ENCODE data around the gene ELP1. TPM values are rescaled to one million over a fixed set of nuclear protein-coding genes. Genes with fewer than 3 reads are reported as not detected.

The ELP1 gene
- total RNA-seq, 1 experiment from 2014 or later, result 49.3 TPM

DNA sequence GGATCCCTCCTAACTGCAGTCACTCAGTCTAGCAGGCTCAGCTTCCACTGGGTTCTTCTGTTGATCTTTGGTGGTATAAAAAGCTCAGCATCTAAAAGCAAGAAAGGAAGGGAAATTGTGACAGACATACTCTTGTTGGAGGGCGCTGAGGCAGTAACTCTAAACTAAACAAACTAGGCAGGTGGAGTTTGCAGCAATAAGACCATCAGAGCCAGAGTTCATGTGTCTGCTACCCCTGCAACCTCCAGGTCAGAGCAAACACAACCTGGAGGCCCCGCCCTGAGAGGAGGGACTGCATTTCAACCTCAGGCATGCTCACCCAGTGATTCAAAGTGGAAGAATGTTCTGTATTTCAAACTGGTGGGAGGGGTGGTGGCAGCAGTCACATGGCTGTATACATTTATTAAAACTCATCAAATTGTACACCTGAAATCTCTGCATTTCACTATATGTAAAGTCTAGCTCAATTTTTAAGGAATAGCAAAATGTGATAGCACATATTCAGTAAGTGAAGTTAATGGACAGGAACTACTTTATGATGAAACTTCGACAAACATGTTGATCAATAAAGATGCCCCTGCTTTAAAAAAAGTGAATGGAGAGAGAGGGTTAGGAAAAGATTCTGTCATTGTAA is 64.7 kb downstream of the ELP1 start:
- Histone ChIP-seq H3K36me3 (peaks cover 24% of the 10 kb centered on the region), H3K4me3 (no peak overlapping the region), H3K27me3 (no peaks in the 10 kb centered on the region), H3K9me3 (no peaks in the 10 kb centered on the region)
- DNase-seq, result no peak

DNA sequence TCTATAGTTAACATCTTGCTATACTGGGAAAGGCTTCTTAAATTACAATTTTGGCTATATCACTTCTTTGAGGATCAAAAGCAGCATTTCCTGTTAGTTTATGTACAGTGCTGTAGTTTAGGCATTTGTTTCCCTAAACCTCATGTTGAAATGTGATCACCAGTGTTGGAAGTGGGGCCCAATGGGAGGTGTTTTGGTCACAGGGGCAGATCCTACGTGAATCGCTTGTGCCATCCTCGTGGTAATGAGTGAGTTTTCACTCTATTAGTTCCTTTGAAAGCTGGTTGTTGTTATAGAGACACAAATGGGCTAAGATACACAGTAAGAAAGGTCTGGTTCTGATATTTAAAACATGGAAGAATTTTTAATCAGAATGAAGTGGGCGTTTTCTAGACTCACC is 66.1 kb downstream of the ELP1 start:
- Histone ChIP-seq H3K27me3 (no peaks in the 10 kb centered on the region), H3K9me3 (no peaks in the 10 kb centered on the region), H3K4me3 (no peak overlapping the region), H3K36me3 (peaks cover 18% of the 10 kb centered on the region)
- DNase-seq, result no peak

DNA sequence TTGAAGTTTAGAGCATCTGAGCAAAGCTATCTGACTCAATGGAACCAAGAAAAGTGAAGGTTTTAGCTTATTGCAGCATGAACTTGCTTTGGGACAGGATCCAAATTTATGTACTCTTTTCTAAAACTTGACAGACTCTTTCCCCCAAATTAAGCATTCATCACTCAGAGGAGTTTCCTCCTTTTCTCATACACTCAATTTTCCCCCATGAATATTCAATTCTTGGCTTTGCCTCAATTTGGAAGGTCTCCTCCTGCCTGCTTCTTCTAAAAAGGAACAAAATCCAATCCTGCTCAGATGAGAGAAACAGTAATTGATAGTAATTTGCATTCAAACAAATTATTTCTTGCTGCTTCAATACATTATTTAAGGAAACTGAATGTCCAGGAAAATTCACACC is 66.8 kb downstream of the ELP1 start:
- DNase-seq, result no peak
- H3K9me3 ChIP-seq, result no peaks in the 10 kb centered on the region
- no peak overlapping the region for H3K4me3 ChIP-seq
- peaks cover 15% of the 10 kb centered on the region for H3K36me3 ChIP-seq
- H3K27me3 ChIP-seq, result no peaks in the 10 kb centered on the region

DNA sequence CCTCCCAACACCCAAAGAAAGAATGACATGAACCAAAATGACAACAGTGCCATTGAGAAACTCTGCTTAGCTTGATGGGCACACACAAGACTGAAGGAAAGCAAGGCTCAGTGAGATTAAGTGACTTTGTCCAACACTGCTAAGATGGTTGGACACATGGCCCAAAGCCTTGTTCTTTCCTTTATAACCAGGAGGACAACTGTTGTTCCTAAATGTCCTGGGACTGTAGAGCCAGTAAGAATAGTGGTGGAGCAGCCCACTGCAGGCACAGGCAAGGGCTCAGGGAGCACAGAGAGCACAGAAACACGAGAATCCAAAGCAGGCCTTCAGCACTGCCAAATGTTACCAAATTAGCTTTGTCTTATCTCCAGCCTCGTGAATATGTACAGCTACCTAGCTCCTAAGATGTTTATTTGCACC is 67.9 kb downstream of the ELP1 start:
- Histone ChIP-seq H3K27me3 (no peaks in the 10 kb centered on the region), H3K9me3 (no peaks in the 10 kb centered on the region), H3K4me3 (no peak overlapping the region), H3K36me3 (peaks cover 4% of the 10 kb centered on the region)
- no peak for DNase-seq

DNA sequence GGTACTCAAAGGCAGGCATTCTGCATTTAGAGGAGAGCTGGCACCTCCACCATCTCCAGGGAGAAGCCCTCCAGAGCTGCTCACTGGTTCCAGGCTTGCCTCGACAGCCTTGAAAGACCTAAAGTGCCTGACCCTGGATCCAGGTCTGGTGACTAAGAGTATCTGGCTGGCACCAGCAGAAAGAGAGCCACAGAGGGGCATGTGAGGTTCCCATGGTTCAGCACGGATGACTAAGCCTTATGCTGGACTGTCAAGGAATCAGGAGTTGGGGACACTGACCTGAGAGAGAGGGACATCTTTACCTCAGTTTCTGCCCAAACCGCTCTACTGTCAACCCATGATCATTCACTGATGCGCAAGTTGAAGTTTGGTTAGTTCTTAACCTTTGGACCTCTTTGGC is 68.9 kb downstream of the ELP1 start:
- H3K9me3 ChIP-seq, result no peaks in the 10 kb centered on the region
- peak; percentile 9 for DNase-seq
- H3K27me3 ChIP-seq, result no peaks in the 10 kb centered on the region
- no peaks in the 10 kb centered on the region for H3K36me3 ChIP-seq
- H3K4me3 ChIP-seq, result no peak overlapping the region

DNA sequence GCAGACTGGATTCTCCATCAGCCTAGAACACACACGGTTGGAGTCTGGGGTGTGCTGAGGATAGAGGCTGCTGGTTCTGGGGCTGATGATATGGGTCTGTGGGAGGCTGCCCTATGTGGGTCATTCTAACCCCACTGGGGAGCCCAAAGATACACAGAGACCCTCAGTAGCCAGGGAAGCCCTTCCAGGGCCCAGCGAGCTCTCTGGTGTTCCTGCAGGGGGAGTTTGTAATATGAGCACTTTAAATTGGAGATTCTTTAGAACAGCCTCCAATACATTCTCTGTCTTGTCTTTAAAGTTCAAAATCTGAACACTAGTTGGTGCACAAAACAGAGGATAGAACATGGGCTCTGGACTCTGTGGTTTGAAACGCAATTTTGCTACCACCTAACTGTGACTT is 69.5 kb downstream of the ELP1 start:
- H3K27me3 ChIP-seq, result no peaks in the 10 kb centered on the region
- no peaks in the 10 kb centered on the region for H3K36me3 ChIP-seq
- DNase-seq, result no peak
- no peaks in the 10 kb centered on the region for H3K9me3 ChIP-seq
- no peak overlapping the region for H3K4me3 ChIP-seq

DNA sequence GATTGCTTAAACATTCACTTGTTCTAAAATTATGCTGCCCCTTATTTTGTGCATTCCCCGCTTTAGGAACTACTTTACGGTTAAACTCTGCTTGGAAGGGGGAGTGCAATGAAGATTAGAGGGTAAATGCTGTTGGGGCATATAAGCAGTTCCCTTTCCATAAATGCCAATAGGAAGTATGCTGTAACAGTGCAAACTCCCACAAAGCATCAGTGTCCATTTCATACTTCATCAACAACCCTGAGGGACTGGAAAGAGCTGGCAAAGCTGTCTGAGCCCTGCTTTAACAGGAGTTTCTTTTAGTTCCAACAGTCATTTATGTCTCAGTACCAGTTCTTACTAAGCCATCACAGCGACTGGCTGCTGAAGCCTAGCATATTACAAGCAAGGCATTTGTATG is 70.0 kb downstream of the ELP1 start:
- no peak overlapping the region for H3K4me3 ChIP-seq
- no peaks in the 10 kb centered on the region for H3K27me3 ChIP-seq
- H3K36me3 ChIP-seq, result no peaks in the 10 kb centered on the region
- no peak for DNase-seq
- H3K9me3 ChIP-seq, result no peaks in the 10 kb centered on the region

DNA sequence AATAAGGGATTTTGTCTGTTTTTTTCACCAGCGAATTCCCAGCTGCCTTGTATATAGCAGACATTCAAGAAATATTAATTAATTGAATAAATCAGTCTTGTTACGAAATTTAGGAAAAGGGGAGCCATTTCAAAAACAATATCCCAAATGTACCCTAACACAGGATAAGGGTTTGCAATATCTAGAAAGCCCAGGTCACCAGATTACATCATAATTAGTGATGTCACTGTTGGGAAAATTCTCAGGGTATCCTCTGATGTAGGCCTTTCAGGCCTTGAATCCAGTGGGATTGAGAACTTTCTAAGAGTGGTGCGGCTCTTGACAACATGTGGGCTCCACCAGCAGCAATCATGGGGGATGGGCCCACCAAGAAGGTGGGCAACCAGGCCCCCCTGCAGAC is 71.9 kb downstream of the ELP1 start, which contains the start of gene ACTL7A:
ACTL7A (plus strand) TSS at position 270 of the 400 bp plus-strand sequence; CDS start at position 327, 57 bp downstream.
- Histone ChIP-seq H3K36me3 (no peaks in the 10 kb centered on the region), H3K9me3 (no peaks in the 10 kb centered on the region), H3K4me3 (no peak within 1 kb of the TSS), H3K27me3 (no peaks in the 10 kb centered on the region)
- no peak for DNase-seq

DNA sequence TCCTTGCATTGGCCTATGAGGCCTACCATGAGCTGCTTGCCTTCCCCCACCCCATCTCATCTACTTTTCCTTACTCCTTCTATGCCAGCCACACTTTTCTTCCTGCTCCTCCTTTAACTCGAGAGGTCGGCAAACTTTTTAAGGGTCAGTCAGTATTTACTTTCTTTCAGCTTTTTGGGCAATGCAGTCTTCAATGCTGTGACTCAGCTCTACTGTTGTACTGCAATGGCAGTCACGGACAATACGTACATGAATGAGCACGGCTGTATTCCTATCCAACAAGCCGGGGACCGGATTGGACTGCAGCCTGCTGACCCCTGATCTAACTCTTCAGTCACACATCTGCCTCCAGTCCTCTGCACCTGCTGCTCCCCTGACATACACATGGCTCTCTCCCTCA is 72.5 kb downstream of the ELP1 start:
- Histone ChIP-seq H3K27me3 (no peaks in the 10 kb centered on the region), H3K4me3 (no peak overlapping the region), H3K9me3 (no peaks in the 10 kb centered on the region), H3K36me3 (no peaks in the 10 kb centered on the region)
- no peak for DNase-seq

DNA sequence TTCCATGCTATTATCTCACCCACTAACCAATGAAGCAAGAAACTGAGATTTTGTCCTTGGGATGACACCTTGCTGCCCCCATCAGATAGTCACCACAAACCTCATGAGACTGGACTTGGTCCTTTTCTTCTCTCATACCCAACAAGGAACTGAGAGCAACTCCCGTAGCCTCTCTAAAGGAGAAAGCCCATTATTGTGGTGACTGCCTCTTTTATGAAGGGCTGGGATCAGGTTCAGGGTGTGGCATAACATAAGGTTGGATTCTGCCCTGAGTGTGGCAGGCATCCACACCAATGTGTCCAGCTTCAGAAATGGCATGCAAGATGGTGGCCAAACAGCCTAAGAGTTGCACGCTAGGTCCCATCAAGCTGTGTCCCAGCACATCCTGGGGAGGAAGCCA is 73.2 kb downstream of the ELP1 start:
- no peak for DNase-seq
- no peaks in the 10 kb centered on the region for H3K9me3 ChIP-seq
- H3K36me3 ChIP-seq, result no peaks in the 10 kb centered on the region
- no peak overlapping the region for H3K4me3 ChIP-seq
- no peaks in the 10 kb centered on the region for H3K27me3 ChIP-seq

DNA sequence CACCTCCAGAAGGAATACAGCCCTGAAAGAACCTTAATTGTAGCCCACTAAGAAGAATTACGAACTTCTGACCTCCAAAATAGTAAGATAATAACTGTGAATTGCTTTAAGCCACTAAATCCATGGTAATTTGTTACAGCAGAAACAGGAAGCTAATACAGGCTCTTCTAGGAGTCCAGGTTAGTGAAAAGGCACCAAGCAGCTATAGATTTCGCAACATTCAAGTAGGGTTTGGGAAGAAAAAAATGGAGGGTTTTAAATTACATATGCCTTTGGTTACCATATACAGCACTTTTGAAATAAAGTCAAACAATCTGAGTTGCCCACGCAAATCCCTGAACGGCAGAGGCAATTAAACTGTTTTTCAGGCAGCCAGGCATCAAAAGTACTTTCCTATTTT is 73.6 kb downstream of the ELP1 start:
- no peak for DNase-seq
- Histone ChIP-seq H3K9me3 (no peaks in the 10 kb centered on the region), H3K36me3 (no peaks in the 10 kb centered on the region), H3K4me3 (no peak overlapping the region), H3K27me3 (no peaks in the 10 kb centered on the region)

DNA sequence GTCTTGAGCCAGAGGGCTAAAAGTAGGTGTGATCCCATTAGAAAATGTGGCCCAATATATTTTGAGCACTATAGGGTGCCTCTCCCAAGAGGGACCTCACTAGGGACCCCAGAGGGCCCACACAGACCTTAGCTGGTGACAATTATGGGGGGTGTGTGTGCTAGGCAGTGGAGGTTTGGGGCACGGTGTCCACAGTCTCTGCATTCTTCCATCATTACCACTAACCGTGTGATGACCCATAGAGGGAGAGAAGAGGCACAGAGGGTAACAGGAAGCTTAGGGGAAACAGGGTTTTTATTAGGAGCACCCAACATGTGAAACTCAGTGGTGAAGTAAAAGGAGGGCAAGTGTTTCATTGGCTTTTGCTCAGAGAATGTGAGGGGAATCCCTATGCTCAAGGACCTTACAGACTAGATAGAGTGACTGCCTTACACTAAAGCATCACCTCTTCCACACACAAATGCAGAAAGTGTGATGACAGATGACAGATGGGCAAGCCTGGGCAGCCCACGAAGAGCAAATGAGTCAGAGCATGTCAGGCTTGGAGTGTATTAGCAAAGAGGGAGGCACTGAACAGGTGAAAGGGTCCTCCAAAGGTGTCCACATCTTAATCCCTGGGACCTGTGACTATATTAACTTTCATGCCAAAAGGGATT is 74.3 kb downstream of the ELP1 start:
- no peaks in the 10 kb centered on the region for H3K9me3 ChIP-seq

DNA sequence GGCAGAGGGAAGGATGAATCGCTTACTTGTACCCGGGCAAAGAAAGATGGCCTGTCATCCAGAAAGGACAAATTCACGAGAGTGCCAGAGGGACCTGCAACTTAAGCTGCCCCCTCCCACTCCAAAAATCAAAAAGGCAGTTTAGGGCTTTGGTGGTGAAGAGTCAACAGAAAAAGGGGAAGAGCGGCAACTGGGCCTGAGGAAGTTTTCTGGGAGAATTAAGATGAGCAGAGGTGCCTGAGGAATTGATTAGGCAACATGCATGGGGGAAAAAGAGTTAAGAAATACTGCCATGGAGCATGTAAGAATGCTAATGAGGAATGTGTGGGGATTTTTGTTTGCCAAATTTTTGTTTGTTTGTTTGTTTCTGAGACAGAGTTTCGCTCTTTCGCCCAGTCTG is 76.4 kb downstream of the ELP1 start:
- H3K27me3 ChIP-seq, result no peaks in the 10 kb centered on the region
- no peak for DNase-seq
- no peaks in the 10 kb centered on the region for H3K36me3 ChIP-seq
- no peaks in the 10 kb centered on the region for H3K9me3 ChIP-seq
- H3K4me3 ChIP-seq, result no peak overlapping the region

More for the DNA sequence above, 74.3 kb downstream of the ELP1 start:
- Histone ChIP-seq H3K4me3 (no peak overlapping the region), H3K27me3 (no peaks in the 10 kb centered on the region), H3K36me3 (no peaks in the 10 kb centered on the region)
- DNase-seq, result no peak

DNA sequence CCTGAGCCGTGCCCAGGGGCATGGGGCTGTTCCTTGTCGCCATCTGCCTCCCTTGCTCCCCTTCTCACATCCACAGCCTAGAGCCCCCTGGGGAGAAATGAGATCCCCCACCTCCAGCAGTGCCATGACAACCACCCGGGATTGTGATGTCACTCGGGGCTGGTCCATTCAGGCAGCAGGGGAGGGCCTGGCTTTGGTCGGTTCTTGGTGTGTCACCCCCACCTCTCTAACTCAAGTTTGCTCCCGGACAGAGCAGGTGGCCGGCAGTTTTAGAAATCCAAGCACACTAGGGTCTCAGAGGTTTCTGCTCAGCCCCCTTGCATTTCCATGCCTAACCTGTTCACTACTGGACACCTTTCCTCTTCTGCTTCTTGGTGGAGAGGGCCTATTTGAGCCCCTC is 78.0 kb downstream of the ELP1 start, which contains the start of gene ACTL7B:
ACTL7B (minus strand) TSS at position 99 of the 400 bp plus-strand sequence; CDS start at position 43, 56 bp downstream.
- Histone ChIP-seq H3K36me3 (no peaks in the 10 kb centered on the region), H3K9me3 (no peaks in the 10 kb centered on the region), H3K4me3 (no peak within 1 kb of the TSS), H3K27me3 (no peaks in the 10 kb centered on the region)
- no peak for DNase-seq

DNA sequence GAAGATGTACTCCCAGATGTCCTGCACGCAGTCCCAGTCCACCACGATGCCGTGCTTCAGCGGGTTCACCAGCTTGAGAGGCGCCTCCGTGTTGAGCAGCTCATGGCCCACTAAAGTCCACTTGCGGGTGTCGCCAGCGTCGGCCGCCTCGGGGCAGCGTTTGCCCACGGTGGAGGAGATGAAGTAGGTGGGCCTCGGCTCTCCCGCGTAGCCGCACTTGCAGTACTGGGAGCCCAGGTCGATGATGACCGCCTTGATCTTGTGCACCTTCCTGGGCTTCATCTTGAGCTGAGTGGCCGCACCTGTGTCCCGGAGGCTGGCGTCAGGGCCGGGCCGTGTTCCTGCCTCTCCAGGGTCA is 78.4 kb downstream of the ELP1 start:
- H3K4me3 ChIP-seq, result no peak overlapping the region
- DNase-seq, result no peak
- H3K27me3 ChIP-seq, result no peaks in the 10 kb centered on the region
- no peaks in the 10 kb centered on the region for H3K9me3 ChIP-seq
- no peaks in the 10 kb centered on the region for H3K36me3 ChIP-seq

DNA sequence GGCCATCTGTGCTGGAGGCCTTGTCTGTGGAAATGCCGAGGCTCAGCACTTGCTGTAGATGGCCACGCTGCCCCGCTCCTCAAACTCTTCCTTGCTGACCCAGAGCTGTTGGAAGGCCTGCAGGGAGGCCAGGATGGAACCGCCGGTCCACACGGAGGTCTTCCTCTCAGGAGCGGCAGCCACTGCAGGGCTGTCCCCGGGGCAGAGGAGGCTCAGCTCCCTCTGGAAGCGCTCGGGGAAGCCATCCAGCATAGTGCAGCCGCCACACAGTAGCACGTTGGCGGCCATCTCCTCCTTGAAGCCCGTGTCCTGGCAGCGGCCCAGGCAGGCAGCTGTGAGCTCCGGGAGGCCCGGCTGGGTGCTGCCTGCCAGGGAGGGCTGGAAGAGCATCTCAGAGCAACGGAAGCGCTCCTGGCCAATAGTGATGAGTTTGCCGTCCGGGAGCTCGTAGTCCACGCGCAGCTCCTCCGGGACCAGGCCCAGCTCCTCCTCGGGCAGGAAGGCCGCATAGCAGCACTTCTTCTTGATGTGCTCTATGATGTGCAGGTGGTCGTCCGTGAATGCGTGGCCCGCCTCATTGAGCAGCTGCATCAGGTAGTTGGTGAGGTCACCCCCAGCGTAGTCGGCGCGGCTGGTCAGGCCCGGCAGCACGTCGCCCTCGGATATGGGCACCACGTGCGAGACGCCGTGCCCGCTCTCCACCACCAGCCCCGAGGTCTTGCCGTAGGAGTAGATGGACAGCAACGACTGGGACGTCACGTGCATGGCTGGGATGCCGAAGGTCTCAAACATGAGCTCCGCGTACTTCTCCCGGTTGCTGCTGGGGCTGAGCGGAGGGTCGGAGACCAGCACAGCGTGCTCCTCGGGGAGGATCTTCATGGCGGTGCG is 79.0 kb downstream of the ELP1 start:
- Histone ChIP-seq H3K27me3 (no peaks in the 10 kb centered on the region), H3K9me3 (no peaks in the 10 kb centered on the region), H3K4me3 (no peak overlapping the region), H3K36me3 (no peaks in the 10 kb centered on the region)
- DNase-seq, result no peak

DNA sequence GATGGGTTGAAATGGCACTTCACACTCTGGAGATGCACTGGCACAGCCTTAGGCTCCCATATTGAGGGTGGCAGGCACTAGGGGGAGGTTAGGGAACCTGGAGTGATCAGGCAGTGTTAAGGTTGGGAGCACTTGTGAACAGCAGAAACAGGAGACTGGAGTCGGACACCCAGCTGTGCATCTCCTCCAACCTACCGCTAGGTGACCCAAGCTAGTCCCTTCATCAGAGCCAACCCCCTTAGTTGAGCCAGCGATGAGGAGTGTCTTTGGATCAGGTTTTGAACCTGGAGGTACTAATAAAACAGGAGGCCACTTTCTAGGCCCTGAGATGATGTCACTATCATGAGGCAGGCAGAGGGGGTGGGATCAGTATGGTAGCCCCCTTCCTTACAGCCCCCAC is 79.8 kb downstream of the ELP1 start:
- Histone ChIP-seq H3K27me3 (no peaks in the 10 kb centered on the region), H3K36me3 (no peaks in the 10 kb centered on the region), H3K4me3 (no peak overlapping the region), H3K9me3 (no peaks in the 10 kb centered on the region)
- DNase-seq, result no peak
